NCI-H2081 treated with DMSO at 0.1 percent for 48 hours (cell line): ENCODE measurements around the gene EXD1.

ENCODE experiments used
- DNase-seq: peaks from one replicate; lab custom pipeline; 2025; lab: John Stamatoyannopoulos, UW

Gene EXD1

DNA sequence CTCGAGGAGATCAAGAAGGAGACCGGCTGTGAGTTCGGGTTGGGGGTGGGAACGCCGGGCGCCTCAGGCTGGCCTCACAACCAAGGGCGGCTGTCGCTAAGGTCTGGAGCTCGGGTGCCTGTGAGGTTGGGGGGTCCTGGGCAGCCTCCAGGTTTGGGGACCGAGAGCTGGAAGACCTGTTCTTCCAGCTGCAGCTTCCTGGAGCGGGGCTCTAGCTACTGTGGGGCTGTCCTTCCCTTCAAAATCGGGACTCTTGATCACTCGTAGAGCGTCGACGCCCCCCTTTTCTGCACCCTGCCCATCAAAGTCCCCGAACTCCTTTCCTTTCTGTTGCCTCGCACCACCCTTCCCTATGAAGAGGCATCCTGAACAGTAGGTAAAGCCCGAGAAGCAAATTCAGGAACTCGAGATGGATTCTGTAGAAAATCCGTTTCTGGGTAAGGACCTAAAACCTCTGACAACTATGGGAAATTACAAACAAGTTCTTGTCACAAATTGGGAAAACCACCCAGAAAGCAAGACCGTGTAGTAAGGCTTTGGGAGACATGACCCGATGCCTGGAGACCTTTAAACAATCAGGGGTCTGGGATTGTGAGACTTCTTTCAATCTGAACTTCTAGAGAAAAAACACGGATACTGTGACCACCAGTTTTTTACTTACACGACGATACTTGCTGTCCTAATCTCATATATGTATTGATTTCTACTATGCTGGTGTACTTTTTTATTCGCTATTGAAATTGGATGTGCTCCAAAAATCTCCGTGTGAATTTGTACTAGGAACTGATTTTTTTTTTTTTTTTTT lies 1.1 kb upstream of the EXD1 start:
- no peak for DNase-seq

DNA sequence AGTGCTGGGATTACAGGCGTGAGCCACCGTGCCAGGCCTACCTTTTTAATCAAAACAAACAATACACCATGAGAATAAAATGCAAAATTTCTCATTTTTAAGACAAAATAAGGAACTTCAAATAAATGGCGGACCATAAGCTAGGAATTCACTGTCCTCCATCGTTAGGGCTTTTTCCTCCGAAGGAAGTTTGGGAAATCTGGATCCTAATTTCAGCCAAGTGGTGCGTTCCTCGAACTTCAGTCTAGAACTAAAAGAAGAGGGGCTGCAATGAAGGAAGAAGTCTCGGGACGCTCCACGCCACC lies 260 bp downstream of the EXD1 start:
- DNase-seq = no peak

DNA sequence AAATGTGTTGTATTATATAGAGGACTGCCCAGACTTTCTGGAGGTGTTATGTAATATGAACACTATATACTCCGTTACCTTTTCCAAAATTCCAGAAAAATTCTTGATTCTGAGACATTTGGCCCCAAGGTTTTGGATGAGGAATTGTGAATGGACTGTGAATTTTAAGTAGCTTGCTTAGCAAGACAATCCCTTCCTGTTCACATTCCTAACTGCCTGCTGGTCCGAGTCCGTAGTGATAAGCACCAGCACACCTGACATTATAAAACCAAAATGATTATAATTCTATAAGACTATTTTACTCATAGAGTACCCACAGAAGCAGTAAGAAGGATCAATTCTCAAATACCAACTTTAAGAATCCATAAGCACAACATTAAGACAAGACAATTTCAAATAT lies 11.2 kb downstream of the EXD1 start:
- DNase-seq = no peak

DNA sequence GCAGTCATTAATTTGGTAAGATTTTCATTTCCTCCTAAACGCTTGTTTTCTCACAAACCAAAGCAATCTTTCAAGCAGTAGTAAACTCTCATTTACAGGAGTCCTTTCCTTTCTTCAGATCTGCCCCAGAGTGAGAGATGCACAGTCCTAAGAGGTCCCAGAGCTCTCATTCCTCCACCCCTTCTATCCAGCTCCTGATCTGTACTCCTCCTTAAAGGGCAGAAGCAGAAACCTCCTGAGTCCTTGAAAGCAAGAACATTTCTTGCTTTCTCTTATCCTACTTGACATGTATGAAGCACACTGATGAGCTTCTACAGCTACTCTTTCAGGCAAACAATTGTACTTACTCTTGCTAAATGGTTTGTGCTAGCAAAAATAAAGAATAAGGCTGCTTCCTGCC lies 11.7 kb downstream of the EXD1 start:
- DNase-seq = no peak

DNA sequence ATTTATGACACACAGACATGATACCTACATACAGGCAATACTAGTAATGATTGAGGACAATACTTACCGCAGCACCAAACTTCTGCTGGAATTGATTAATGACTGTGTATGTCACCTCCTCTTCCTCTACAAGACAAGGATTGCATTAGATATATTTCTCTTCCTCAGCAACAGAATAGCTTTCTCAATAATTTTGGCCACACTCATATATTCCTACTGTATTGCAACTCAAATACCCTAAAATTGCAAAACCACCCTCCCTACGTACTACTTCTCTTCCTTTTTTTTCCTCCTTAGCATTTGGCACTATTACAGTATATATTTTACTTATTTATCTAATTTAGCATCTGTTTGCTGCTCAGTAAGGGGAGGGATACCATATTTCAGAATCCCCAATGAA lies 14.8 kb downstream of the EXD1 start:
- no peak for DNase-seq

DNA sequence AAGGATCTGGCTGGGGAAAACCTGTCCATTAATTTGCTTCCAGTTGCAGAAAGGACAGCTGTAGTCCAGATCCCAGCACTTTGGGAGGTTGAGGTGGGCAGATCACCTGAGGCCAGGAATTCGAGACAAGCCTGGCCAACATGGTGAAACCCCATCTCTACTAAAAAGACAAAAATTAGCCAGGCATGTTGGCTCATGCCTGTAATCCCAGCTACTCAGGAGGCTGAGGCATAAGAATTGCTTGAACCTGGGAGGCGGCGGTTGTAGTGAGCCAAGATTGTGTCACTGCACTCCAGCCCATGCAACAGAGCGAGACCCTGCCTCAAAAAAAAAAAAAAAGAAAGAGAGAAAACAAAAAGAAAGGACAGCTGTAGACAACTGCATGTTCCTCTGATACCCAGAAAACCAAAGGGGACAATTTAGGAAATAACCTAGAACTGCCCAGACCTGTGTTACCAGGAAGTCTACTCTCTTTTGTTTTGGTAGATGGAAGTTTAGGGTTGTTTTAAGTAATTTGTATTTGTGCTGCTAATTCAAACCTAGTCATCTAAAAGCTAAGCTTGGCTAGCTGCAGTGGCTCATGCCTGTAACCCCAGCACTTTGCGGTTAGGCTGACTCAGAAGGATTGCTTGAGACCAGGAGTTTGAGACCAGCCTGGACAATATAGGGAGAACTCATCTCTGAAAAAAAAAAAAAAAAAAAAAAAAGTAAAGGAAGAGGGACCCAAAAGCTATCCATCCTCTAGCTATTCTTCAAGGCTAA lies 22.7 kb downstream of the EXD1 start:
- DNase-seq = no peak

DNA sequence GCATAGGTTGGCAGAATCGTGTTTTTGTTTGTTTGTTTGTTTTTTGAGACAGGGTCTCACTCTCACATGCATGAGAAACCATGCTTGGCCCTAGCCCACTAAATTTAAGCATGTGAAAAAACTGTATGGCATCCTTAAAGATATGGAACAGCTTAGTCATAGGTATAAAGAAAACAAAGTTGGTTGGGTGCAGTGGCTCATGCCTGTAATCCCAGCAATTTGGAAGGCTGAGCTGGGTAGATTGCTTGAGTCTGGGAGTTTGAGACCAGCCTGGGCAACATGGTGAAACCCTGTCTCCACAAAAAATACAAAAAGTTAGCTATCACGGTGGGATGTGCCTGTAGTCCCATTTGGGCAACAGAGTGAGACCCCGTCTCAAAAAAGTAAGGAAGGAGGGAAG lies 25.2 kb downstream of the EXD1 start:
- no peak for DNase-seq

DNA sequence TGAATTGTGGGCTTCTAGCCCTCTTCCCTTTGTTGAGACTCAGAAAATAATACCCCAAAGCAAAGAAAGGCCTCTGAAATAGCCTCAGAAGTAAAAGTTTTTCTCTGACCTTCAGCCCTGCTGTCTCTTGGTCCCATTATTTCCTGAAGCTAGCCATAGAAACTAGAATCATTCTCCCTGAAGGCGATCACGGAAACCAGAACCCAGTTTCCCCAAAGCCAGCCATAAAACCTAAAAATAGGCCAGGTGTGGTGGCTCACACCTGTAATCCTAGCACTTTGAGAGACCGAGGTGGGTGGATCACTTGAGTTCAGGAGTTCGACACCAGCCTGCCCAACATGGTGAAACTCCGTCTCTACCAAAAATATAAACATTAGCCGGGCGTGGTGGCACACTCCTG lies 27.2 kb downstream of the EXD1 start:
- no peak for DNase-seq

DNA sequence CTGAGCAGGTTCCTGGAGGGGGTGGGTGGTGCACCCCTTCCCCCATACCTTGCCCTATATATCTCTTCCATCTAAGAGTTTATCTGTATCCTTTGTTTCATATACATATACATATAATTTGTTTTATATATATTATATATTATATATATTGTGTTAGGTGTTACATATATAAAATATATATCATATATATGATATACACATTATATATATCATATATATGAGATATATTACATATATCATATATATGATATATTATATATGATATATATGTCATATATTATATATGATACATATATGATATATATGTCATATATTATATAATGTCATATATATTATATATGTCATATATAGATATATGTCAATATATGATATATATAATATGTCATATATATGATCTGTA lies 31.1 kb downstream of the EXD1 start:
- DNase-seq = no peak

DNA sequence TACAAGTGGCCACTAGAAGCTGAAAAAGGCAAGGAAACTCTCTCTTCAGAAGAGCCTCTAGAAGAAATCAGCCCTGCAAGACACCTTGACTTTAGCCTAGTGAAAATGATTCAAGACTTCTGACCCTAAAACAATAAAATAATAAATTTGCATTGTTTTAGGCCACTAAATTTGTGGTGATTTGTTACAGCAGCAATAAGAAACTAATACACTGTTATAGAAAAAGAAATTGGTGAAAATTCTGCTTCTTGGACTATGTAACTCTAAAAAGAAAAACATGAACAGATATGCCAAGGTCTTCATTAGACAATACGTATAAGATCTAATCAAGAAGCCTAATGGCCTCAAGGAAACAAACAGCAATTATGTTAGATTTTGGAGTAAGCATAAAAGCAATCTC lies 36.1 kb downstream of the EXD1 start:
- no peak for DNase-seq

DNA sequence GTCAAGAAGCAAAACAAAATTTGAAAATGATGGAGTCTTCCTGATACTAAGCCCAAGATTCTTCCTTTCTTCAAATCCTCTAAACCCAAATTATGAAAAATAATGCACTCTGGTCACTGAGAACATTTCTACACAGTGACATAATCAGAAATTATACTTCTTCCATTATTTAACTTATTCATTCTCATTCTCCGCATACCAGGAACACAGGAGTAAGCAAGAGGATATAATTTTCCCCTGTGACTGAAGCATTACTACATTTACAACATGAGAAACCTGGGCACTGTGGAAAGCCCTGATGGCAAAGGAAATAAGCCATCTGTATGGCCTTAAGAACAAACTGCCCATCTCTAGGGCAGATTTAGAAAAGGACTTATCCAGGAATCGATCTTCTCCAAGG lies 47.0 kb downstream of the EXD1 start:
- no peak for DNase-seq

DNA sequence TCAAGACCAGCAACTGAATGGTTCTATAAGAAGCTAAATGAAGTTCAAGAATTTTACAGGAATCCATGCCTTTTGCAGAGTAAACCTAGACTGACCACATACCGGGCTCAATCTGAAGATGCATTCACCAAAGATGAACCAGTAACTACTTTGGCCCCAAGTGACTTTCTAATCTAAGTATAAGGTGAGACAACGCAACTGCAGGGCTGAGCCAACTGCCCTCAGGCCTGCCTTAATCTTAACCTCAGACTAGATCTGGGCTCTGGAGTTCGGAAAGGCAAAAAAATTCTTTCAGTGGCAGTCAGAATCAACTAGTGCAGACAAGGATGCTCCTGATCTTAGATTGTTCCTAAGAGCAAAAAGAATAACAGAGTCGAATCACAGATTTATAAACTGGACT lies 48.3 kb downstream of the EXD1 start:
- DNase-seq = no peak

DNA sequence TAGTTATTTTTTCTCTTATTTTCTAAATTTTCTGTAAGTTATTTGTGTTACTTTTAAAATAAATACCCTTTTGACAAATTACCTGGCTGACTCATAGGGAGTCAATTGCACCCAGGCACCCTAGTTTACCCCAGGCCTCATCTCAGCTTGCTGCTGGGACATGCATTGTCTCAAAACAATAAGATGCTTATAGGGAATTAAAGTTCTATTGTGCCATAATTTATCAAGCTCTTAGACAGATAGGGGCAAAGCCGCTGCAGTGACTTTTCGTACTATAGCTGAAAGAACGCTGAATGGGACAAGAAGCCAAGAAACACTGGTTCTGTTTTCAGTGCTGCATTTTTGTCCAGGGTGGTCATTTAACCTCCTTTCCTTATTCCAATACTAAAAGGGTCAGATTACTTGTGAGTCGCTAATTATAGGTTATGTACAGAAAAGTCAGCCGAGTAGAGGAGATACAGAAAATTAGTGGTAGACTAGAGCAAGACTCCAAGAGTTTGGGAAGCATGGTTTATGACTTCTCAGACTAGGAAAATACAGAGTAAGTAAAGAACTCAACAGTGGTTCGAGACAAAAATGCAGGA lies 50.3 kb downstream of the EXD1 start:
- DNase-seq = no peak

DNA sequence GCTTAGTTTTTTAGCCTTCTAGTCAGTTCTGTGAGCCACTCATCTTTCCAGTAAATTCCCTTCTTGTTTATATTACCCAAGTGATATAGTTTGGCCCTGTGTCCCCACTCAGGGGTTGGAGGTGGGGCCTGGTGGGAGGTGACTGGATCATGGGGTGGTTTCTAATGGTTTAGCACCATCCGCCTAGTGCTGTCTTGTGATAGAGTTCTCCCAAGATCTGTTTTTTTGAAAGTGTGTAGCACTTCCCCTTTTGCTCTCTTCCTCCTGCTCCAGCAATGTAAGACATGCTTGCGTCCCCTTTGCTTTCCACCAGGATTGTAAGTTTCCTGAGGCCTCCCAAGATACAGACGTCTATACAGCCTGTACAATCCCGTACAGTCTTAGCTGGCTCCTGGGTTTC lies 60.8 kb downstream of the EXD1 start:
- no peak for DNase-seq

DNA sequence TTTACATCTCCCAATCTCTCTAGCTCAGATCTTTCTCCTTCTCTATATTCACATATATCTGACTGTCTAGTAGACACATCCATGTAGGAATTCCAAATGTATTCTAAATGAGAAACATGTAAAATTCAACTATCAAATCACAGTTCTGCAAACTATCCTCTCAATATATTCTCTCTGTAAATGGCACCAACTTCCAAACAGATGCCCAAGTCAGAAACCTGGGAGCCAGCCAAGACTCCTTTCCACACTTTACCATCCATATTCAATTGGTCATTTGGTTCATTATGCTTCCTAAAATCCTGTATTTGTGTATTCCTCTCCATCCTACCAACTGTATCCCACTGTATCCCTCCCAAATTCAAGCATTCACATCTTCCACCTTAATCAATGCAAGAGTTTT lies 61.5 kb downstream of the EXD1 start:
- no peak for DNase-seq

DNA sequence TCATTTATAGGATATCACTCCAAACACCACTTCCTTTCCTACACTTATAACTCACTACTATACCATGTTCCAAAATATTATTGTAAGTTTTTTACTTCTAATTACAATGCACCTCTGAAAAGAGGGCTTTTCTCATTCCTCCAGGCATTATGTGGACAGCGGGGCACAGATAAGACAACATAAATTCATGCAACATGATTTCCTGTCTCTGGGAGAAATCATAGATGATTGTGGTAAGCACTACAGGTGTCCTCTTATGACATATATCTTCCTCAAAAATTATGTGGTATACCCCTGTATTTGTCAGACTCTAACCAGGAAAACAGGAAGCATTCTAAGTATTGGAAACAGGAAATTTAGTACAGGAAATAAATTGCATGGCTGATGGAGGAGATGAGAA lies 68.8 kb downstream of the EXD1 start:
- no peak for DNase-seq

DNA sequence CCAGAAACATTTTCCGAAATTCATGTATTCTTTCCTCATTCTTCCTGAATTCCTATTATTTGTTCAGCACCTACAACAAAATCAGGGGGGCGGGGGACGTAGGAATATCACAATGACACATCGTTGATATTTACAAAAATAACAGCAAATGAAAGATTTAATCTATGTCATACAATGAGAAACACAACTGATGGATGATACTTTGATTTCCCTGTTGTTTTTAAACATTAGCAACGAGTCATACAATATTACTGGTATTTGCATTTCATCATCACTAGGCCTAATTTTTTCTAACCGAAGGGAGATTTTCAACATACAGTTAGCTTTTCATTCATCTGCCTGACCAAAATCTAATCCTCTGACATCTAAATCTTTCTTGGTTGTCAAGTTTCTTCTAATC lies 69.2 kb downstream of the EXD1 start:
- DNase-seq = no peak

DNA sequence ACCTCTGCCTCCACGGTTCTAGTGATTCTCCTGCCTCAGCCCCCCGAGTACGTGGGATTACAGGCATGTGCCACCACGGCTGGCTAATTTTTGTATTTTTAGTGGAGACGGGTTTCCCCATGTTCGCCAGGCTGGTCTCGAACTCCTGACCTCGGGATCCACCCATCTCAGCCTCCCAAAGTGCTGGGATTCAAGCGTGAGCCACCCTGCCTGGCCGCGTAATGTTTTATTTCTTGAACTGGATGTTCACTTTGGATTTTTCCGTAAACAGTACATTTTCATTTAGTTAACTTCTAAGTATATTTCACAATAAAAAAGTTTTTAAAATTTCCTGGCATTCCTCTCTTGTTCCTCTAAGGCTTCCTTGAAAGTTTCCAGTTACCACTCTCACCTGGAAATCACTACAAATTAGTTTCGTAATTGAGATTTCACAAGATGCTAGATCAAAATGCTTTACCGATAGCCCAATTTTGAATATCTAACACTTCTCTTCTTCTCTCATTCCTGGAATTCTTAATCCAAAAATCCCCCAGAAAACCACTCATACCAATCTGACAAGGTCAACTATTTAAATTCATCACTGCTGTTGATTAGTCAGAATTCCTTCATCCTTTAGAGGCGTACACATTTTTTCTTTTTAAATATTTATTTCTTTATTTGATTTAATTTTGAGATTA lies 69.8 kb downstream of the EXD1 start:
- DNase-seq = no peak

DNA sequence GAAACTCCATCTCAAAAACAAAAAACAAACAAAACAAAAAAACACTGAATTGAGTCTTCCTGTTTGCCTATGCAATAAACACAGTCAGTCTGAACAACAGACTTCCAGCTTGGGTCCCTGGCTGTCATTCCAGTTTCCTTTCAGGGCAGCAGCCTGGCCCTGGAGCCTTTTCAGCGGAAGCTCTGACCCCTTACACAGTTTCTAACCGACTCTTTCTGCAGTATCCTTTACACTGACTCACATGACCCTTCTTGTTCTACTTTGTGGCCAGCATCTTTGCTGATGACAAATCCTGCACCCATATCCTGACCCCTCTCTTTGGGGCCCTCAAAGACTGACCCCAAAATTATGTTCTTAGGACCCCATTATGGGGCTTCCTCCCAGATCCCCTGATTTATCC lies 76.1 kb downstream of the EXD1 start:
- no peak for DNase-seq

DNA sequence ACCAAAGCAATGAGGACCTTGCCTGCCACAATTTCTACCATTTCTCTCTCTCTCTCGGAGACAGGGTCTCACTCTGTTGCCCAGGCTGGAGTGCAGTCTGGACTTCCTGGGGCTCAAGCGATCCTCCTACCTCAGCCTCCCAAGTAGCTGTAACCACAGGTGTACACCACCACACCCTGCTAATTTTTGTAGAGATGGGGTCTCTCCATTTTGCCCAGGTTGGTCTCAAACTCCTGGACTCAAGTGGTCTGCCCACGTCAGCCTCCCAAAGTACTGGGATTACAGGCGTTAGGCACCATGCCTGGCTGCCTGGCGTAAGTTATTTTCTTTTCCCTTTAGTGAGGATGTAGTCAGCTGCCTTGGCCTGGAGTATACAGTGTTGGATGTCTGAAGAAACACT lies 76.8 kb downstream of the EXD1 start:
- DNase-seq = no peak

DNA sequence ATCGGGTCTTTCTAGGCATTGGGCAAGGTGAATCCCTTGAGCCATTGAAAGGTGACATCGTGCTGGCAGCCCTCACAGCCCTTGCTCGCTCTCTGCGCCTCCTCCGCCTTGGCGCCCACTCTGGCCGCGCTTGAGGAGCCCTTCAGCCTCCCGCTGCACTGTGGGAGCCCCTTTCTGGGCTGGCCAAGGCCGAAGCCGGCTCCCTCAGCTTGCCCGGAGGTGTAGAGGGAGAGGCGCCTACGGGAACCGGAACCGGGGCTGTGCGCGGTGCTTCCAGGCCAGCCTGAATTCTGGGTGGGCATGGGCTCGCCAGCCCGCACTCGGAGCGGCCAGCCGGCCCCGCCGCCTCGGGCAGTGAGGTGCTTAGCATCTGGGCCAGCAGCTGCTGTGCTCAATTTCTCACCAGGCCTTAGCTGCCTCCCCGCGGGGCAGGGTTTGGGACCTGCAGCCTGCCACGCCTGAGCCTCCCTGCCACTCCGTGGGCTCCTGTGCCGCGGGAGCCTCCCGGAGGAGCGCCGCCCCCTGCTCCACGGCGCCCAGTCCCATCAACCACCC lies 79.0 kb downstream of the EXD1 start:
- DNase-seq = no peak

DNA sequence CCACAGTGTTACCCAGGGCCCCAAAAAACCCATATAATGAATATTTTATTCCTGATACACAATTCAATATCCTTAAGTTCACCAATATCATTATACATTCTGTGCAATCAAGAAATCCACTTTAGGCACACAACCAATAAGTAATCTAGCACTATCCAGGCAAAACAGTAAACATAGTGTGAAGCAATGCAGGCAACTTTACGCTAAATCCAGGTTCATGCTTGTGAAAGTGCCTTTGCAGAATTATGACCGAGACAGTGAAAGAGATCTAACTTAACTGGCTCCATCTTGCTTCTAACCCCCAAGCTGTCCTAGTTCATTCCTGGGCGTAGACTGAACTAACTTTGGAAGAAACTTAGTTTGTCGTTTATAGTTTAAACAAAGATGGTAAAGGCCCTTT lies 80.3 kb downstream of the EXD1 start:
- DNase-seq = no peak

DNA sequence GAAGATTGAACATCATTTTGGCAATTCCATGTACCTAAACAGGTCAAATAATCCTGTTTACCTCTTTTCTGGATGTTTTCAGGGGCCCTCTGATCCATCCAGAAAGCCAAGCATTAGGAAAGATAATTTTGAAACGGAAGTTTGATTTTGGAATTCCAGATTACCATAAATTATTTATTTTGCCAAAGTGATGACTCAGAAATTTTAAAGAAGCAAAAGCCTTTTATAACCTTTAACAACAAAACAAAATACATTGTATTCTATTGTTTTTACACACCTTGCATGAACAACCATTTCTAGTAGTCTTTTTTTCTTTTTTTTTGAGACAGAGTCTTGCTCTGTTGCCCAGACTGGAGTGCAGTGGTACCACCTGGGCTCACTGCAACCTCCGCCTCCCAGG lies 82.5 kb downstream of the EXD1 start:
- DNase-seq = no peak
